GM21737 (cell line): ENCODE results near the gene YJU2.
"Not testable (repeated sequence)": the region's sequence is repeated elsewhere in the genome, so short reads cannot be mapped to it uniquely, and the experiment has no call there.

Source experiments
- ATAC-seq: cut with Tn5 transposase; IDR thresholded peaks from one replicate; pipeline ENCODE4 v1.9.1; 2021; ENCODE audit warnings: mild to moderate bottlenecking, moderate library complexity; ENCODE audit not compliant: unreplicated experiment

Gene YJU2

GRCh38 chr19:4227771-4228170 lies 19.1 kb upstream of the YJU2 start:
- no peak for ATAC-seq

GRCh38 chr19:4228765-4229178 lies 18.1 kb upstream of the YJU2 start:
- ATAC-seq: no peak

- ATAC-seq: peak; percentile 68
Measured at GRCh38 chr19:4229179-4229931, 17.5 kb upstream of the YJU2 start, which contains the start of gene EBI3. Gene EBI3 (plus strand): TSS chr19:4229523. CDS start chr19:4229551, 28 bp downstream.

- not testable (repeated sequence) for ATAC-seq
Measured at GRCh38 chr19:4230237-4230636, 16.6 kb upstream of the YJU2 start.

GRCh38 chr19:4231521-4231920 lies 15.4 kb upstream of the YJU2 start:
- not testable (repeated sequence) for ATAC-seq

GRCh38 chr19:4232139-4232538 lies 14.7 kb upstream of the YJU2 start:
- ATAC-seq: not testable (repeated sequence)

GRCh38 chr19:4232614-4233281 lies 14.1 kb upstream of the YJU2 start:
- no peak for ATAC-seq

GRCh38 chr19:4233282-4233853 lies 13.5 kb upstream of the YJU2 start:
- no peak for ATAC-seq

- ATAC-seq: no peak
Measured at GRCh38 chr19:4234142-4234861, 12.6 kb upstream of the YJU2 start.

- no peak for ATAC-seq
Measured at GRCh38 chr19:4234862-4235201, 12.0 kb upstream of the YJU2 start.

- ATAC-seq: not testable (repeated sequence)
Measured at GRCh38 chr19:4237510-4237909, 9.4 kb upstream of the YJU2 start.

GRCh38 chr19:4238831-4239230 lies 8.0 kb upstream of the YJU2 start:
- ATAC-seq: no peak

- no peak for ATAC-seq
Measured at GRCh38 chr19:4241824-4242430, 5.0 kb upstream of the YJU2 start.

GRCh38 chr19:4245938-4246337 lies 942 bp upstream of the YJU2 start:
- not testable (repeated sequence) for ATAC-seq

- ATAC-seq: no peak
Measured at GRCh38 chr19:4256563-4256962, 9.7 kb downstream of the YJU2 start.

- ATAC-seq: no peak
Measured at GRCh38 chr19:4257025-4257424, 10.1 kb downstream of the YJU2 start.

GRCh38 chr19:4258181-4258580 lies 11.3 kb downstream of the YJU2 start:
- no peak for ATAC-seq

- ATAC-seq: no peak
Measured at GRCh38 chr19:4260613-4261191, 13.8 kb downstream of the YJU2 start.

GRCh38 chr19:4264812-4265211 lies 17.9 kb downstream of the YJU2 start:
- no peak for ATAC-seq

GRCh38 chr19:4266253-4267000 lies 19.5 kb downstream of the YJU2 start:
- no peak for ATAC-seq
